NB4 (cell line): Measurements from ENCODE around the gene KITLG.

ENCODE experiments used
- CTCF ChIP-seq: IDR thresholded peaks from one replicate; pipeline ENCODE4 v1.5.1; 2012; ENCODE audit warnings: low read depth, low read length
- MAX ChIP-seq: IDR thresholded peaks from 2 replicates; pipeline ENCODE4 v1.6.1; 2011; ENCODE audit warnings: low read depth, low read length
- MYC ChIP-seq: IDR thresholded peaks from 2 replicates; pipeline ENCODE4 v1.6.1; 2011; ENCODE audit warnings: low read depth, low read length
- POLR2A ChIP-seq: IDR thresholded peaks from 2 replicates; pipeline ENCODE4 v1.6.1; 2011; ENCODE audit warnings: mild to moderate bottlenecking; ENCODE audit not compliant: insufficient read length; ENCODE audit errors: extremely low read depth

GRCh38 chr12:88623777-88624548 lies 43.7 kb upstream of the KITLG start:
- TF ChIP-seq POLR2A (no peak), CTCF (no peak), MAX (no peak), MYC (no peak)
